Amniotic epithelial cell (primary cell): ENCODE measurements around the gene ALG2.

Experiments
- DNase-seq: peaks from one replicate; pipeline ENCODE4 v3.0.0-alpha.2; 2010; ENCODE audit warnings: low read depth

ALG2 gene

GRCh38 chr9:99221621-99222415 is at the start of gene ALG2, which contains the start of gene SEC61B:
Gene ALG2 (minus strand): TSS chr9:99221942. CDS start chr9:99221894, 48 bp downstream.
Gene SEC61B (plus strand): TSS chr9:99222282. CDS start chr9:99222364, 82 bp downstream.
- peak; percentile 94 for DNase-seq

- DNase-seq, result peak; percentile 5
Measured at GRCh38 chr9:99270491-99270890, 48.7 kb upstream of the ALG2 start.

GRCh38 chr9:99269416-99269815 is 47.7 kb upstream of the ALG2 start:
- DNase-seq, result peak; percentile 78

GRCh38 chr9:99266255-99267023 is 44.7 kb upstream of the ALG2 start:
- DNase-seq, result peak; percentile 68

- no peak for DNase-seq
Measured at GRCh38 chr9:99265691-99266090, 43.9 kb upstream of the ALG2 start.

- peak; percentile 16 for DNase-seq
Measured at GRCh38 chr9:99264070-99264680, 42.4 kb upstream of the ALG2 start.

- DNase-seq, result no peak
Measured at GRCh38 chr9:99262949-99263418, 41.2 kb upstream of the ALG2 start.

GRCh38 chr9:99261923-99262322 is 40.2 kb upstream of the ALG2 start:
- no peak for DNase-seq

GRCh38 chr9:99259231-99259918 is 37.6 kb upstream of the ALG2 start:
- DNase-seq, result peak; percentile 45

GRCh38 chr9:99257723-99258389 is 36.1 kb upstream of the ALG2 start:
- DNase-seq, result no peak

GRCh38 chr9:99255651-99256050 is 33.9 kb upstream of the ALG2 start:
- DNase-seq, result no peak

- DNase-seq, result no peak
Measured at GRCh38 chr9:99253772-99254431, 32.2 kb upstream of the ALG2 start.

GRCh38 chr9:99253134-99253533 is 31.4 kb upstream of the ALG2 start:
- DNase-seq, result no peak

GRCh38 chr9:99251157-99251556 is 29.4 kb upstream of the ALG2 start:
- DNase-seq, result no peak

- DNase-seq, result no peak
Measured at GRCh38 chr9:99249619-99250018, 27.9 kb upstream of the ALG2 start.

GRCh38 chr9:99244344-99245260 is 22.9 kb upstream of the ALG2 start:
- DNase-seq, result no peak

- peak; percentile 27 for DNase-seq
Measured at GRCh38 chr9:99241106-99241505, 19.4 kb upstream of the ALG2 start.

- peak; percentile 67 for DNase-seq
Measured at GRCh38 chr9:99239341-99240060, 17.8 kb upstream of the ALG2 start.

GRCh38 chr9:99238331-99238730 is 16.6 kb upstream of the ALG2 start:
- no peak for DNase-seq
